Muscle layer of duodenum (tissue), 2 donors: ENCODE results near the gene TUBGCP2.

Source experiments
- H3K27ac ChIP-seq: one replicate; pipeline ENCODE4 v1.7.0; 2013; ENCODE audit warnings: mild to moderate bottlenecking, low read length
- H3K27me3 ChIP-seq: one replicate; pipeline ENCODE4 v1.7.0; 2013; ENCODE audit warnings: low read depth, mild to moderate bottlenecking, control low read depth, low read length
- H3K36me3 ChIP-seq, 2 donors: one replicate each; pipeline ENCODE4 v1.7.0; 2013; ENCODE audit warnings: low read length in 2 of 2, control low read depth in 1 of 2, mild to moderate bottlenecking in 1 of 2; ENCODE audit not compliant: insufficient read depth in 2 of 2, control insufficient read depth in 1 of 2
- H3K4me1 ChIP-seq, 2 donors: one replicate each; pipeline ENCODE4 v1.7.0; 2013; ENCODE audit warnings: low read length in 2 of 2, mild to moderate bottlenecking in 2 of 2, control low read depth in 1 of 2, moderate library complexity in 1 of 2; ENCODE audit not compliant: insufficient read depth in 2 of 2, control insufficient read depth in 1 of 2
- H3K4me3 ChIP-seq, 2 donors: one replicate each; pipeline ENCODE4 v1.7.0; 2013; ENCODE audit warnings: low read length in 2 of 2, low read depth in 1 of 2, mild to moderate bottlenecking in 1 of 2
- H3K9me3 ChIP-seq, 2 donors: one replicate each; pipeline ENCODE4 v1.7.0; 2013; ENCODE audit warnings: low read length in 2 of 2, control low read depth in 1 of 2, mild to moderate bottlenecking in 1 of 2; ENCODE audit not compliant: control insufficient read depth in 1 of 2
- donor health status: healthy.

Gene TUBGCP2

DNA sequence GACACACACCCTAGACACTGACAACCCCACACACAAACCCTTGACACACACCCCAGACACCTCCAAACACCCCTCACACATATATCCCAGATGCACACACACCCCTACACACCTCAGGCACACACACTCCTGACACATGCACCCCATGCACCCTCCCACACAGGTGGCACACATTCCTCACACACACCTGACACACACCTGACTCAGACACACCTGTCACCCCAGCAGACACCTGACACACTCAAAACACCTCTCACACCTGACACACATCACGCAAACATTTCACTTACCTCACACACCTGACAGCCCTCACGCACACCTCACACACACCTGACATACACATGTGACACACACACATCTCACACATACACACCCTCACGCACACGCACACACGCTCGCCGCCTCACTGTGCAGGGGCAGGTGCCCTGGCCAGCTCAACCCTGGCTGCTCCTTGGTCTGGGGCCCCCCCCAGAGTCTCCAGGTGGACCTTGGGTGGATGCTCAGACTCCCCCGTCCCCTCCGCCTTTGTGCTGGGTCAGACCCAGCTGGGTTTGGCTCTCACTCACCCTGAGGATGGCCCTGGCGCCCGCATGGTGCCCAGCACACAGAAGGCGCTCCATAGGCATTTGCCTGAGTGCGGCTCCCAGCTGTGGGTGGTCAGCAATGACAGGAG lies 31.2 kb upstream of the TUBGCP2 start:
- Histone ChIP-seq H3K4me3 (no peak overlapping the region), H3K9me3 (no peaks in the 10 kb centered on the region), H3K4me1 (peaks cover 0 to 21% of the 10 kb centered on the region in 2 donors), H3K27ac (no peak overlapping the region), H3K27me3 (peaks cover 22% of the 10 kb centered on the region), H3K36me3 (no peaks in the 10 kb centered on the region)

DNA sequence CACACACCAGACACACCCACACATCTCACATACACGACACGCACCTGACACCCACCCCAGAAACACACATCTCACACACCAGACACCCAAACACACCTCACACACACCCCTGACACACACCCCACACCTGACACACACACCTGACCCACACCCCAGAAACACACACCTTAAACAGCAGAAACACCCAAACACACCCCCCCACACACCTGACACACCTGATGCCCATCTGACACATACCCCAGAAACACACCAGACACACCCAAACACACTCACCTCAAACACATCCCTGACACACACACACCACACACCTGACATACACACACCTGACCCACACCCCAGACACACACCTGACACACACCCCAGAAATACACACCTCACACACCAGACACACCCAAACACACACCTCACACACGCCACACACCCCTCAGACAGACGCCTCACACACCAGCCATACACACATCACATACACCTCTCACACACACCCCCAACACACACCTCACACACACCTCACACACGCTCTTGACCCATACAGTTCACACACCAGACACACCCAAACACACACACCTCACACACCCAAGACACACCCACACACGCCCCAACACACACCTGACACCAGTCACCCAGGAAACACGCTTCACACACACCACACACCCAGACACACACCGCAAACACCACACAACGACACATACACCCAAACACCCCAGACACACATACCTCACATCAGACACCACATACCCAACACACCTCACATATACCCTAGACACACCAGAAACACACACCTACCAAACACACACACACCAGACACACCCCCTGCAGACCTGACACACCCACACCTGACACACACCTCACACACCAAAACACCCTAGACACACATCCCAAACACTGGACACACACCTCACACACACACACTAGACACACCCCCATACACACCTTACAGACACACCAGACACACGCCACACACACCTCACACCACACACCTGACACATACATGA lies 29.7 kb upstream of the TUBGCP2 start:
- Histone ChIP-seq H3K27ac (no peak overlapping the region), H3K4me3 (no peak overlapping the region), H3K36me3 (no peaks in the 10 kb centered on the region), H3K27me3 (peaks cover 22% of the 10 kb centered on the region), H3K9me3 (no peaks in the 10 kb centered on the region), H3K4me1 (peaks cover 0 to 25% of the 10 kb centered on the region in 2 donors)

DNA sequence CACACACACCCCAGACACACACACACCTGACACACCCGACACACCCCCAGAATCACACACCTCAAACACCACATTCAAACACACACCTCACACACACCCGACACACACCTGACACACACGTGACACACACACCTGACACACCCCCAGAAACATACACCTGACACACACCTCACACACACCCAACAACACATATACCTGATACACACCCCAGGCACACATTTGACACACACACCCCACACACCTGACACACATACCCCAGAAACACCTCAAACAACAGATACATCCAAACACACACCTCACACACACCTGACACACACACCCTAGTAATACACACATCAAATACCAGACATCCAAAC lies 28.7 kb upstream of the TUBGCP2 start:
- Histone ChIP-seq H3K36me3 (no peaks in the 10 kb centered on the region), H3K27me3 (peaks cover 29% of the 10 kb centered on the region), H3K27ac (no peak overlapping the region)

DNA sequence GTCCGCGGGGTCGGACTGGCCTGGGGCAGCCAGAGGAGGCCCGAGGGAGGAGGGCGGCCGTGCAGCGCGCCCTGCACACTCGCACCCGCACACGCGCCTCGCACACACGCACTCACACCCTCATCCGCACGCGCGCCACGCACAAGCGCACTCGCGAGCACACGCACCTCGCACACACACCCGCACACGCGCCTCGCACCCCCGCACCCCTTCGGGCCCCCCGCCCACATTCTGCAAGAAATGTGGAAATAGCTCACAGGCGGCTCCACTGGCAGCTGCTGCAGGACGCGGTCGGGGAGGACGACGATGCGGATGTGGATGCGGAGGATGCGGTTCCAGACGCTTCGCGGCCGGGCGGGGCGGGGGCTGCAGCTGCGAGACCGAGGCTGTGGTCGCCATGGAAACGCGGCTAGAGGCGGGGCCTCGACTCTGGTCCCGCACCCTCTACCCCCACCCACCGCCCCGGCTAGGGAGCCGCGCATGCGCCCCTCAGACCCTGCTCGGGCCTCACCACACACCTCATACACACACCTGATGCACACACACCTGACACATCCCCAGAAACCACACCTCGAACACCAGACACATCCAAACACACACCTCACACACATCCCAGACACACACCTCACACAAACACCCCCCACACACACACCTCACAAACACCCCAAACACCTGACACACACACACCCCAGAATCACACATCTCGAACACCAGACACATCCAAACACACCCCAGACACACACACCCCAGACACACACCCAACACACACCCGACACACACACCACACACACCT lies 28.1 kb upstream of the TUBGCP2 start, which contains the start of gene CALY:
Gene CALY (minus strand): TSS at position 320 of the 793 bp plus-strand sequence. CDS start 7,907 bp downstream, outside the sequence.
- Histone ChIP-seq H3K36me3 (no peaks in the 10 kb centered on the region), H3K27ac (no peak within 1 kb of the TSS), H3K9me3 (no peaks in the 10 kb centered on the region), H3K4me3 (peak within 1 kb of the TSS in 1 of 2 donors; percentile 60), H3K27me3 (peaks cover 33% of the 10 kb centered on the region), H3K4me1 (peaks cover 0 to 25% of the 10 kb centered on the region in 2 donors)

More for the DNA sequence above, 28.7 kb upstream of the TUBGCP2 start:
- peaks cover 0 to 25% of the 10 kb centered on the region in 2 donors for H3K4me1 ChIP-seq
- H3K9me3 ChIP-seq: no peaks in the 10 kb centered on the region
- no peak overlapping the region for H3K4me3 ChIP-seq

DNA sequence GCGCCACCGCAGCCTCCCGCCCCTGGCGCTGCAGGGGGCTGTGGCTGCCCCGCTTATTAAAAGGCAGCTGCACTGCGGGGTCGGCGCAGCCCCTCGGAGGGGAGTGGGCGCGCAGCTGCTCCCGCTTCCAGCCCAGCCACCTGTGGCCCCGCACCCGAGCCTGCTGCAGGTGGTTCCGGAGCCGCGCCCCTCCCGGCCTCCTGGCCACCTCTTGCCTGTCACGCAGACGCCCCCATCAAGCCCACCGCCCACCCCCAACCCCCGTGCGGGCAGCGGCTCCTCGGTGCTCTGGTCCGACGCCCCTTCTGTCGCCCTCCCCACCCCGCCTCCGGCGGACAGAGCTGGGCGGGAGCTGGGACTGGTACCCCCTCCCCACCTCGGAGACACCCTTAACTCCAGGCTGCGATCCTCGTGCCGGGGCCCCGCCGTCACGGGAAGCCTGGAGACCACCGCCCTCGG lies 27.5 kb upstream of the TUBGCP2 start:
- H3K9me3 ChIP-seq: no peaks in the 10 kb centered on the region
- H3K4me3 ChIP-seq: peak overlapping the region in 1 of 2 donors; percentile 60
- peaks cover 0 to 25% of the 10 kb centered on the region in 2 donors for H3K4me1 ChIP-seq
- peaks cover 33% of the 10 kb centered on the region for H3K27me3 ChIP-seq
- no peaks in the 10 kb centered on the region for H3K36me3 ChIP-seq
- H3K27ac ChIP-seq: no peak overlapping the region

DNA sequence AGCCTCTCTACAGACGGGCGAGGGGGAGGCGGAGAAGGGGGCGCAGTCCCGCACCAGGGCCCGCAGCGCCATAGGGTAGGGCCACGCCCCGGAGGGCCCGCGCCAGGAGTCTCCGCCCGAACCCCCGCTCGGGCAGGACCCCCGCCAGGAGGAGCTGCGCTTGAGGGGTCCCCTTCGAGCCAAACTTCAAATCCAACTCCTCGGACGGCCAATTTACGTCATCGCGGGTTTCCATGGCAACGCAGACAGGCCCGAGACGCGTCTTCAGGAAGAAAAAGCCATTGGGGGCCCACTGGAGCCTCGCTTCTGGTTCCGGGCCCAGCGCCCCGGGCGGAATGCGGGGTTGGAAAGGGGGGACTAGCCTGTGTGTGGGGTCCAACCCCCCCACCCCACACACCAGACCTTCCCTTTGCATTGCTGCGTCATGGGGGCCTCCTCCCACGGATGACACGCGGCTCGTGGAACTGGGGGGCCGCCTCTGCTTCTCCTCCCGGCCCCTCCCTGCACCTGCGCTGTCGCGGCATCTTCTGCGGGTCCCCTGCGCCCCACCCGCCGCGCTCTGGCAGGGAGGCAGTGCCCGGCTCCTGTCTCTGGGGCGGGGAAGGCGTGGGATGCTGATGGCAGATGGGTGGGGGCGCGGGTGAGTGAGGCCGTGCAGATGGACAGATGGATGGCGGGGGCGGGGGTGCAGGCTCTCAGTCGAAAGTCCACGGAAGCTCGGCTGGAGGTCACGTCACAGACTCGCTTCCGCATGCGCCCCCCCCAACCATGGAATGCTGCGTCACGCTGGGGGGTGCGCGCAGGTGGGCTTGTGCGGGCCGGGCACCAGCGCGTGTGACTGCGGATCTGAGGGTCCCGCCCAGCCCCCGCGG lies 26.8 kb upstream of the TUBGCP2 start:
- peak overlapping the region; percentile 48 to 60 for H3K4me3 ChIP-seq
- H3K27ac ChIP-seq: no peak overlapping the region
- peaks cover 0 to 25% of the 10 kb centered on the region in 2 donors for H3K4me1 ChIP-seq
- no peaks in the 10 kb centered on the region for H3K36me3 ChIP-seq
- H3K9me3 ChIP-seq: no peaks in the 10 kb centered on the region
- peaks cover 33% of the 10 kb centered on the region for H3K27me3 ChIP-seq

DNA sequence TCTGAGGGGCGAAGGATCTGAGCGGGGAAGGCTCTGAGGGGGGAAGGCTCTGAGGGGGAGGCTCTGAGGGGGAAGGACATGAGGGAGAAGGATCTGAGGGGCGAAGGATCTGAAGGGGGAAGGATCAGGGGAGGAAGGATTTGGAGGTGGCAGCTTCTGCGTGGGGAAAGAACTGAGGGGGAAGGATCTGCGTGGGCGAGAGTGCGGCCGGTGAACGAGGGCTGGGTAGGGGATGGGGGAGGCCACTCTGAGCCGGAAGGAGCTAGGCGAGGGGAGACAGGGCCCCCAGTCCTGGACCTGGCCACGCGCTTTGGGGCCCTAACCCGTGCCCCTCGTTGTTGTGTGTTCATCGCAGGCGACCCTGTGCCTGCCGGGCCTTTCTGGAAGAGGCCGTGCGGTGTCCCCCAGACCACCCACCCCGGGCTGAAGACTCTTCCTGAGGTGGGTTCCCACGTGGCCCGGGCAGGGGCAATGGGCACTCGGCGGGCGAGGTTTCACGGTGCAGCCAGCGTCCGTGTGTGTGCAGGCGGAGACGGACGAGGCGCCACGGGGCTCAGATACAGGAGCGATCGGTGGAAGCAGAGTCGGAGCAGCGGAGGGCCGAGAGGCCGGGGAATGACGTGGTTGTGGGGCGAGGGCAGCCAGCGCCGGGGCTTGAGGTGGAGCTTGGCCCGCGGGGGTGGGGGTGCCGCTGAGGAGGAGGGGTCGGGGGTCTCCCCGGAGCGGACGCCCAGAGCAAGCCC lies 26.0 kb upstream of the TUBGCP2 start:
- peak overlapping the region in 1 of 2 donors; percentile 60 for H3K4me3 ChIP-seq
- no peak overlapping the region for H3K27ac ChIP-seq
- H3K9me3 ChIP-seq: no peaks in the 10 kb centered on the region
- H3K27me3 ChIP-seq: peaks cover 33% of the 10 kb centered on the region
- H3K36me3 ChIP-seq: no peaks in the 10 kb centered on the region
- H3K4me1 ChIP-seq: peaks cover 0 to 29% of the 10 kb centered on the region in 2 donors

DNA sequence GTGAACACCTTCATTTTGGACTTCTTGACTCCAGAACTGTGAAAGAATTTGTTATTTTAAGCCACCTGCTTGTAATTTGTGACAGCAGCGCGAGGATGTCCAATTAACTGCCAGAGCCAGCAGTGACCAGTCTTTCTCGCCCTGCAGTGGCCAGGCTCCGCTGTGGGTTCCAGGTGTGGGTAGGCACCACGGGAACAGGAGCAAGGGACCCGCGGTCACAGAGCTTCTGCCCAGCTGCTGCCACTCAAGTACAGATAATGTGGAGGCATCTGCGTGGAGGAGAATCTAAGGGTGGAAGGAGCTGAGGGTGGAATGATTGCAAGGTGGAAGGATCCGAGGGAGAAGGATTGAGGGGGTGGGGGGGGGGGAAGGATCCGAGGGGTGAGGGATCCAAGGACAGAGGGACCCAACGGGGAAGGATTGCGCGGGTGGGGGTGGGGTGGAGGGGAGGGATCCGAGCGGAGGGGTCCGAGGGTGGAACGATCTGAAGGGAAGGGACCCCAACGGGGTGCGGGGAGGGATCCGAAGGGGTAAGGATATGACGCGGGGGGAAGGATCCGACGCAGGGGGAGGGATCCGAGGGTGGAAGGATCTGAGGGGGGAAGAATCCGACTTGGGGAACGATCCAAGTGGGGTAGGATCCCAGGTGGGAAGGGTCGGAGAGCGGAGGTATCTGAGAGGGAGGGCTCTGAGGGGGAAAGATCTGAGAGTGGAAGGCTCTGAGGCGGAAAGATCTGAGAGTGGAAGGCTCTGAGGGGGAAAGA lies 24.4 kb upstream of the TUBGCP2 start:
- Histone ChIP-seq H3K9me3 (no peaks in the 10 kb centered on the region), H3K36me3 (no peaks in the 10 kb centered on the region), H3K4me1 (peaks cover 0 to 33% of the 10 kb centered on the region in 2 donors), H3K27me3 (peaks cover 37% of the 10 kb centered on the region), H3K27ac (no peak overlapping the region), H3K4me3 (no peak overlapping the region)

DNA sequence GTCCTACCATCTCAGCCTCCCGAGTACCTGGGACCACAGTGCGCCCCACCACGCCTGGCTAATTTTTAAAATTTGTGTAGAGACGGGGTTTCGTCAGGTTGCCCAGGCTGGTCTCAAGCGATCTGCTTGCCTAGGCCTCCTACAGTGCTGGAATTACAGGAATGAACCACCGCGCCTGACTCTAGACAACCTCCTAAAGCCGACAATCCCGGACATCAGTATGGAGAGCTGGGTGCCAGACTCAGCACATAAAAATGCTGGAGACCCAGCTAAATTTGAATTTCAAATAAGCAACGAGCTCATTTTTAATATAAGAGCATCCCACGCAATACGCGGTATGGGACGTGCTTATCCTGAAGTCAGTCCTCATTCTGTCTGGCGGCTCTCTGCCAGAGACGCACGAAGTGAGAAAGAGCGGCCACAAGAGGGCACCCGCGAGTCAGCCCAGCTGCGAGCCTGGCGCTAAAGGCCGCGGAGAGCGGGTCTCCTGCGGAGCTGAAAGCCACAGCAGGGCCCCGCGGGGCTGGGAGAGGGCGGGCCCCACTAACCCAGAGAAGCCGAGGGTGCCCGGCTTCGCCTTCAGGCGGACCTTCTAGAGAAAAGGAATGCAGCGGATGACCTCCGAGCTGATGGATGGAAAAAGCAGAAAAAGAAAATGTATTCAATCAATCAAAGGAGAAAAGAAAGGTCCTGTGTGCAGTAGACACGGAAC lies 21.0 kb upstream of the TUBGCP2 start:
- Histone ChIP-seq H3K27me3 (peaks cover 52% of the 10 kb centered on the region), H3K4me3 (peak overlapping the region; percentile 26 to 48), H3K27ac (no peak overlapping the region), H3K4me1 (peaks cover 0 to 26% of the 10 kb centered on the region in 2 donors), H3K36me3 (no peaks in the 10 kb centered on the region), H3K9me3 (no peaks in the 10 kb centered on the region)
